HepG2 (cell line): ENCODE measurements around the gene HOXD3. TPM values are rescaled to one million over a fixed set of nuclear protein-coding genes. Genes with fewer than 3 reads are reported as not detected.

Source experiments
- AHR ChIP-seq: IDR thresholded peaks from 2 replicates; pipeline ENCODE4 v1.6.1; 2018; ENCODE audit warnings: missing genetic modification reagents, missing compliant biosample characterization
- DDIT3 ChIP-seq: sonication (generic); formaldehyde crosslinking; IDR thresholded peaks from 2 replicates; pipeline ENCODE4 v1.4.0; 2020; ENCODE audit warnings: mild to moderate bottlenecking, missing genetic modification reagents
- HOXA7 ChIP-seq: sonication (generic); formaldehyde crosslinking; IDR thresholded peaks from 2 replicates; pipeline ENCODE4 v1.8.1; 2022; ENCODE audit warnings: mild to moderate bottlenecking, missing genetic modification reagents, moderate library complexity
- KIAA2018 ChIP-seq: sonication (generic); formaldehyde crosslinking; IDR thresholded peaks from 2 replicates; pipeline ENCODE4 v1.5.0; 2020; ENCODE audit warnings: mild to moderate bottlenecking, missing genetic modification reagents, borderline replicate concordance
- RNF219 ChIP-seq: sonication (generic); formaldehyde crosslinking; IDR thresholded peaks from 2 replicates; pipeline ENCODE4 v1.5.0; 2020; ENCODE audit warnings: mild to moderate bottlenecking, missing genetic modification reagents
- ZBED4 ChIP-seq: sonication (generic); formaldehyde crosslinking; IDR thresholded peaks from 2 replicates; pipeline ENCODE4 v1.4.0; 2020; ENCODE audit warnings: missing genetic modification reagents, borderline replicate concordance
- ZNF276 ChIP-seq: sonication (generic); formaldehyde crosslinking; IDR thresholded peaks from 2 replicates; pipeline ENCODE4 v1.4.0; 2020; ENCODE audit warnings: mild to moderate bottlenecking, low read depth, missing genetic modification reagents
- ZNF350 ChIP-seq: sonication (generic); formaldehyde crosslinking; IDR thresholded peaks from 2 replicates; pipeline ENCODE4 v1.4.0; 2020; ENCODE audit warnings: mild to moderate bottlenecking, low read depth, missing genetic modification reagents, borderline replicate concordance
- polyA plus RNA-seq, 8 experiments: library from polyadenylated mRNA; depleted of rRNA in 3 of 8; stranded (reverse) in 7 of 8; unstranded in 1 of 8; fragments of >200 nt; fragmentation: Illumina TruSeq in 4 of 8; extraction: Trizol in 4 of 8; gene quantifications; 2 replicates each; pipeline versions ENCODE4 v1.2.1 to v1.2.3, GENCODE V29; 2011 to 2016; ENCODE audit warnings: low read depth in 4 of 8, missing spikeins in 1 of 8, mixed read lengths in 1 of 8; ENCODE audit not compliant: insufficient read depth in 1 of 8
- total RNA-seq, 5 experiments: library from RNA; depleted of rRNA; stranded (reverse); fragments of >200 nt; fragmentation: Illumina TruSeq; extraction: Trizol; gene quantifications; 2 replicates each; pipeline ENCODE4 v1.2.3, GENCODE V29; 2016; ENCODE audit warnings: low read depth in 1 of 5

The HOXD3 gene
- total and polyA plus RNA-seq, 2 of the 13 experiments (the other 11 are each of a cell fraction or from before 2014, with no cell fraction given) = 0.05 to 0.09 TPM

- no peak for TF ChIP-seq ZBED4 (CRISPR knock-in tag)
- TF ChIP-seq DDIT3 (CRISPR knock-in tag) = no peak
- no peak for TF ChIP-seq AHR (CRISPR knock-in tag)
- TF ChIP-seq HOXA7 (CRISPR knock-in tag) = no peak
- 0 out of 2 replicates have a peak, but pooled peaks have one; percentile 54 for TF ChIP-seq ZNF276 (CRISPR knock-in tag)
- no peak for TF ChIP-seq KIAA2018 (CRISPR knock-in tag)
- TF ChIP-seq RNF219 (CRISPR knock-in tag) = no peak
- no peak; the same call in 1 of the 2 replicates for TF ChIP-seq ZNF350 (CRISPR knock-in tag)
Observed at GRCh38 chr2:176187899-176188773, 31.0 kb downstream of the HOXD3 start, which contains the start of gene HOXD1 (continued).
